Sigmoid colon (tissue), 7 donors: ENCODE data around the gene MED25. TPM values are rescaled to one million over a fixed set of nuclear protein-coding genes. Genes with fewer than 3 reads are reported as not detected.

ENCODE experiments used
- DNase-seq: peaks from one replicate; pipeline ENCODE4 v3.0.0-alpha.2; 2019
- H3K27ac ChIP-seq, 4 donors: fragments of 200-600 bp; sonication (generic); one replicate each; pipeline ENCODE4 v1.5.1; 2016 to 2019; ENCODE audit warnings: mild to moderate bottlenecking in 1 of 4
- H3K27me3 ChIP-seq, 3 donors: fragments of 200-600 bp; sonication (generic); one replicate each; pipeline ENCODE4 v1.5.1; 2019; ENCODE audit warnings: mild to moderate bottlenecking in 1 of 3
- H3K36me3 ChIP-seq, 4 donors: fragments of 200-600 bp; sonication (generic); one replicate each; pipeline ENCODE4 v1.5.1; 2016 to 2019
- H3K4me1 ChIP-seq, 4 donors: fragments of 200-600 bp; sonication (generic); one replicate each; pipeline ENCODE4 v1.5.1; 2017 to 2019
- H3K4me3 ChIP-seq, 4 donors: fragments of 200-600 bp; sonication (generic); one replicate each; pipeline ENCODE4 v1.5.1; 2017 to 2019; ENCODE audit warnings: mild to moderate bottlenecking in 2 of 4, moderate library complexity in 1 of 4
- H3K9me3 ChIP-seq, 4 donors: fragments of 200-600 bp in 3 of 4; sonication (generic) in 3 of 4; one replicate each; pipeline versions ENCODE4 v1.5.1 to v1.6.1; 2013 to 2019
- CTCF ChIP-seq, 4 experiments: fragments of 450-650 bp in 3 of 4; fragments of 200-600 bp in 1 of 4; IDR thresholded peaks; one replicate each; pipeline ENCODE4 v1.5.1; 2016 to 2019; ENCODE audit warnings: antibody characterized with exemption in 4 of 4, mild to moderate bottlenecking in 3 of 4, moderate library complexity in 2 of 4
- EP300 ChIP-seq, 4 donors: sonication (generic); formaldehyde crosslinking; IDR thresholded peaks; one replicate each; pipeline ENCODE4 v1.6.1; 2017; ENCODE audit warnings: antibody characterized with exemption in 4 of 4
- POLR2A ChIP-seq, 2 donors: fragments of 450-650 bp; IDR thresholded peaks; one replicate each; pipeline ENCODE4 v1.6.1; 2016; ENCODE audit warnings: antibody characterized with exemption in 2 of 2, mild to moderate bottlenecking in 2 of 2, moderate library complexity in 2 of 2
- POLR2AphosphoS5 ChIP-seq, 4 donors: sonication (generic); formaldehyde crosslinking; IDR thresholded peaks; one replicate each; pipeline ENCODE4 v1.6.1; 2017; ENCODE audit warnings: antibody characterized with exemption in 4 of 4
- WGBS, 2 donors: extraction: QIAGEN DNeasy Blood & Tissue Kit; methylation state at CpG; one replicate each; pipeline ENCODE4 v1.1.7; 2013; 5-methylcytosine and 5-hydroxymethylcytosine counted together
- intact Hi-C: fragments of 100-400 bp; cut with DNase I; formaldehyde crosslinking; loops from one replicate; pipeline ENCODE4 v1.15.1; 2023
- polyA plus RNA-seq, 3 donors: library from polyadenylated mRNA; stranded (reverse); fragments of 200-250 nt; gene quantifications; one replicate each; pipeline ENCODE4 v1.2.3, GENCODE V29; 2013
- total RNA-seq, 4 donors: library from RNA; depleted of rRNA; stranded (reverse); fragments of >200 nt; gene quantifications; one replicate each; pipeline ENCODE4 v1.1.0, GENCODE V29; 2016
- donor health status: healthy with polysubstance abuse.
- donor health status: Bipolar disorder and iron deficiency.
- donor health status: healthy.

Gene MED25
- total and polyA plus RNA-seq, 7 donors: 17.8 to 45.4 (median 23.3) TPM

GRCh38 chr19:49827034-49827433, 8.9 kb downstream of the MED25 start:
- Histone ChIP-seq H3K27ac (no peak overlapping the region), H3K4me3 (no peak overlapping the region), H3K36me3 (peaks cover 11 to 69% (median 38%) of the 10 kb centered on the region in 4 donors), H3K27me3 (no peaks in the 10 kb centered on the region), H3K4me1 (no peaks in the 10 kb centered on the region), H3K9me3 (no peaks in the 10 kb centered on the region)
- TF ChIP-seq POLR2A (IDR thresholded peaks at IDR 0.05): no peak
- no peak for TF ChIP-seq EP300 (IDR thresholded peaks at IDR 0.05)
- TF ChIP-seq CTCF (IDR thresholded peaks at IDR 0.05): no peak
- TF ChIP-seq POLR2AphosphoS5 (IDR thresholded peaks at IDR 0.05): no peak
- no peak for DNase-seq
- intact Hi-C loops: no loop called here
- WGBS, 2 donors: 93 to 95% methylated on average over 14 of the region's 14 CpGs

DNA sequence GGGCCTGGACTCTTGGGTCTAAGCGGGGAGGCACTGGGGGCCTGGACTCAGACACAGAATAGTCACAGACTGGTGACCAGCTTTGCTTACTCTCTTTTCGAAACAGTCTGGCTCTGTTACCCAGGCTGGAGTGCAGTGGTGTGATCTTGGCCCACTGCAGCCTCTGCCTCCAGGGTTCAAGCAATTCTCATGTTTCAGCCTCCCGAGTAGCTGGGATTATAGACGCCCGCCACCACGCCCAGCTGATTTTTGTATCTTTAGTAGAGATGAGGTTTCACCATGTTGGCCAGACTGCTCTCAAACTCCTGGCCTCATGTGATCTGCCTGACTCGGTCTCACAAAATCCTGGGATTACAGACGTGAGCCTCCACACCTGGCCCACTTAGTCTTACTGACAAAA, 11.1 kb downstream of the MED25 start:
- WGBS, 2 donors: 90% methylated on average over 8 of the region's 8 CpGs
- no peak overlapping the region for H3K27ac ChIP-seq
- peaks cover 23 to 75% (median 52%) of the 10 kb centered on the region in 4 donors for H3K36me3 ChIP-seq
- no peaks in the 10 kb centered on the region for H3K4me1 ChIP-seq
- H3K27me3 ChIP-seq: no peaks in the 10 kb centered on the region
- no peak for DNase-seq
- no peak overlapping the region for H3K4me3 ChIP-seq
- intact Hi-C loops: no loop called here
- H3K9me3 ChIP-seq: no peaks in the 10 kb centered on the region
- TF ChIP-seq POLR2A (IDR thresholded peaks at IDR 0.05) (no peak), CTCF (IDR thresholded peaks at IDR 0.05) (no peak), EP300 (IDR thresholded peaks at IDR 0.05) (no peak), POLR2AphosphoS5 (IDR thresholded peaks at IDR 0.05) (no peak)

GRCh38 chr19:49829721-49830120, 11.6 kb downstream of the MED25 start:
- H3K4me3 ChIP-seq: no peak overlapping the region
- 95 to 96% methylated on average over 18 of the region's 18 CpGs for WGBS, 2 donors
- intact Hi-C loops: no loop called here
- no peaks in the 10 kb centered on the region for H3K27me3 ChIP-seq
- H3K36me3 ChIP-seq: peaks cover 24 to 79% (median 57%) of the 10 kb centered on the region in 4 donors
- no peak for DNase-seq
- no peaks in the 10 kb centered on the region for H3K9me3 ChIP-seq
- TF ChIP-seq POLR2A (IDR thresholded peaks at IDR 0.05) (no peak), EP300 (IDR thresholded peaks at IDR 0.05) (no peak), POLR2AphosphoS5 (IDR thresholded peaks at IDR 0.05) (no peak), CTCF (IDR thresholded peaks at IDR 0.05) (no peak)
- H3K27ac ChIP-seq: no peak overlapping the region
- no peaks in the 10 kb centered on the region for H3K4me1 ChIP-seq

DNA sequence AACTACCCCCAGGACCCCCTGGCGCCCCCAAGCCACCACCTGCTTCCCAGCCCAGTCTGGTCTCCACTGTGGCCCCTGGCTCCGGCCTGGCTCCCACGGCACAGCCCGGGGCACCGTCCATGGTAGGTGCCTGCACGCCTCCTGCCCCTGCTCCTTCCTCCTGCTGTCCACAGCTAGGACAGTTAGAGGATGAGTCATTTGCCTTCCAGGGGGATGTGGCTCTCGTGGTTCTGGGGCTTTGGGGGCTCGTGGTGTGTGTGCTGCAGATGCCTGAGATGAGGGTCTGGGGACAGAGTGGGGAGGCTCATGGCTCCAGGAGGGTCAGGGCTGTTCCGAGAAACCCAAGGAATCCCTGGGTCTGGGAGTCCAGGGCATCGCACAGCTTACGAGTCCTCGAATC, 12.7 kb downstream of the MED25 start:
- Histone ChIP-seq H3K4me1 (no peaks in the 10 kb centered on the region), H3K4me3 (no peak overlapping the region), H3K27ac (no peak overlapping the region), H3K36me3 (peaks cover 30 to 89% (median 68%) of the 10 kb centered on the region in 4 donors), H3K27me3 (no peaks in the 10 kb centered on the region), H3K9me3 (no peaks in the 10 kb centered on the region)
- TF ChIP-seq EP300 (IDR thresholded peaks at IDR 0.05) (no peak), CTCF (IDR thresholded peaks at IDR 0.05) (no peak), POLR2AphosphoS5 (IDR thresholded peaks at IDR 0.05) (no peak), POLR2A (IDR thresholded peaks at IDR 0.05) (no peak)
- intact Hi-C loops: no loop called here
- DNase-seq: no peak
- WGBS, 2 donors: 93 to 94% methylated on average over 12 of the region's 12 CpGs

DNA sequence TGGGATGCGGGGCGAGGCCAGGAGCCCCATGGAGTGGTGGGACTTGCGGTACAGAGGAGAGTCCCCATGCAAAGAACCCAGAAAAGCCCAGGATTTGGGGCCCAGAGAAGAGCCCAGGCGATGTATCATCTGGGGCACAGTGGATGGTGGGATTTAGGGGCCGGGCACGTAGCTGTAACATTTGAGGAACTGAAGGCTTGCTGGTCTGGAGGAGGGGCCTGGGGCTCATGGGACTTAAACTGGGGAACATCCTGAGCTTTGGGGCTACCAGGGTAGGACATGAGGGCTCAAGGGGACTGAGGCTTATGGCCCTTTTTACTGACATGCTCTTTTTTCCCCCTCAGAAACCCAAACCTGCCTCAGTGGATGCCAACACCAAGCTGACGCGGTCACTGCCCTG, 13.5 kb downstream of the MED25 start:
- TF ChIP-seq EP300 (IDR thresholded peaks at IDR 0.05) (no peak), POLR2A (IDR thresholded peaks at IDR 0.05) (no peak), CTCF (IDR thresholded peaks at IDR 0.05) (no peak), POLR2AphosphoS5 (IDR thresholded peaks at IDR 0.05) (no peak)
- no peak overlapping the region for H3K27ac ChIP-seq
- no peaks in the 10 kb centered on the region for H3K4me1 ChIP-seq
- no peaks in the 10 kb centered on the region for H3K27me3 ChIP-seq
- peaks cover 36 to 98% (median 76%) of the 10 kb centered on the region in 4 donors for H3K36me3 ChIP-seq
- DNase-seq: no peak
- 93 to 96% methylated on average over 8 of the region's 8 CpGs for WGBS, 2 donors
- no peak overlapping the region for H3K4me3 ChIP-seq
- no peaks in the 10 kb centered on the region for H3K9me3 ChIP-seq
- intact Hi-C loops: no loop called here
